CD4-positive, alpha-beta T cell treated with Interferon alpha-2 for 1 hour (primary cell): ENCODE results near the gene PCDHB15.
A peak's percentile ranks its signal among the peaks of the same experiment; 100 is the strongest.
"Not testable (repeated sequence)": the region's sequence is repeated elsewhere in the genome, so short reads cannot be mapped to it uniquely, and the experiment has no call there.

Source experiments
- DNase-seq, 2 donors: peaks; one replicate each; pipeline ENCODE4 v3.0.0-alpha.2; 2020 to 2022

The PCDHB15 gene

DNA sequence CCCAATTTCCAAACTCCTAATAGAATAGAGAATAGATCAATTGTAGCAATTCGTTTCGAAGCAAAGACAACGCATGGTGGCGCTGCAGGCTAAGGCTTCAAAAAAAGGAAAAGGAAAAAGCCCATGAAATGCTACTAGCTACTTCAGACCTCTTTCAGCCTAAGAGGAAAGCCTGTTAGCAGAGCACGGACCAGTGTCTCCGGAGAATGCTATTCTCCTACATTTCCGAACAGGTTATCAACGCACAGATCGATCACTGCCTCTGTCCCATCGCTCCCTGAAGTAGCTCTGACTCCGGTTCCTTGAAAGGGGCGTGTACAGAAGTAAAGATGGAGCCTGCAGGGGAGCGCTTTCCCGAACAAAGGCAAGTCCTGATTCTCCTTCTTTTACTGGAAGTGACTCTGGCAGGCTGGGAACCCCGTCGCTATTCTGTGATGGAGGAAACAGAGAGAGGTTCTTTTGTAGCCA lies at the start of gene PCDHB15:
Gene PCDHB15 (plus strand): TSS at position 146 of the 468 bp plus-strand sequence. CDS start 184 bp downstream, at position 330.
- peak in 1 of 2 donors; percentile 15 for DNase-seq

GRCh38 chr5:141196363-141196762 lies 48.8 kb upstream of the PCDHB15 start:
- DNase-seq: no peak

DNA sequence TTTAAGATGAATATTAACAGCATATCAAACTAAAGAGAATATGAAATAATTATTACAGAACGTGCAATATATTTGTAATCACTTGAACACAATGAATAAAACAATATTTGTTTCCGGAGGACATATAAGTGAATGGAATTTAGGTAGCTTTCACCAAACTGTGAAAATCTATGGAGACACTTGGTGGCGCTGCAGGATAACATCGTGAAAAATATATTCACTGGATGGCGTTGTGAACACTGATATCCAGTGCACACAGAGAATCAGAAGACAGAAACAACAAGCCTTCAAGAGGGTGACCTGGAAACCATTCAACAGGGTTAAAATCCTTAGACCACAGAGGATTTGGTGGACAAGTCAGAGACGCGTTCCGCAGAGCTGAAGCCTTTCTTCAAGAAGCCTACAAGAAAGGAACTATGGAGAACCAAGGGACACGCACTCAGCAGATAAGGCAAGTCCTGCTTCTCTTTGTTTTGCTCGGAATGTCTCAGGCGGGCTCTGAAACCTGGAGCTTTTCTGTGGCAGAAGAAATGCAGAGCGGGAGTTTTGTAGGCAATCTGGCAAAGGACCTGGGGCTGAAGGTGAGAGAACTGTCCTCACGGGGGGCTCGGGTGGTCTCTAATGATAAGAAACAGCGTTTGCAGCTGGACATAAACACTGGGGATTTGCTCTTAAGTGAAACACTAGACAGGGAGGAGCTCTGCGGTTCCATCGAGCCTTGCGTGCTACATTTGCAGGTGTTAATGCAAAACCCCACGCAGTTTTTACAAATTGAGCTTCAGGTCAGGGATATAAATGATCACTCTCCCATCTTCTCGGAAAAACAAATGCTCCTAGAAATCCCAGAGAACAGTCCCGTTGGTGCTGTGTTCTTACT lies 45.6 kb upstream of the PCDHB15 start, which contains the start of gene PCDHB11:
Gene PCDHB11 (plus strand): TSS at position 269 of the 877 bp plus-strand sequence. CDS start 148 bp downstream, at position 417.
- DNase-seq: no peak

DNA sequence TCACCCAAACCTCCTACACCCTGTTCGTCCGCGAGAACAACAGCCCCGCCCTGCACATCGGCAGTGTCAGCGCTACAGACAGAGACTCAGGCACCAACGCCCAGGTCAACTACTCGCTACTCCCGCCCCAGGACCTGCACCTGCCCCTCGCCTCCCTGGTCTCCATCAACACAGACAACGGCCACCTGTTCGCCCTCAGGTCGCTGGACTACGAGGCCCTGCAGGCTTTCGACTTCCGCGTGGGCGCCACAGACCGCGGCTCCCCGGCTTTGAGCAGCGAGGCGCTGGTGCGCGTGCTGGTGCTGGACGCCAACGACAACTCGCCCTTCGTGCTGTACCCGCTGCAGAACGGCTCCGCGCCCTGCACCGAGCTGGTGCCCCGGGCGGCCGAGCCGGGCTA lies 44.1 kb upstream of the PCDHB15 start:
- not testable (repeated sequence) for DNase-seq

DNA sequence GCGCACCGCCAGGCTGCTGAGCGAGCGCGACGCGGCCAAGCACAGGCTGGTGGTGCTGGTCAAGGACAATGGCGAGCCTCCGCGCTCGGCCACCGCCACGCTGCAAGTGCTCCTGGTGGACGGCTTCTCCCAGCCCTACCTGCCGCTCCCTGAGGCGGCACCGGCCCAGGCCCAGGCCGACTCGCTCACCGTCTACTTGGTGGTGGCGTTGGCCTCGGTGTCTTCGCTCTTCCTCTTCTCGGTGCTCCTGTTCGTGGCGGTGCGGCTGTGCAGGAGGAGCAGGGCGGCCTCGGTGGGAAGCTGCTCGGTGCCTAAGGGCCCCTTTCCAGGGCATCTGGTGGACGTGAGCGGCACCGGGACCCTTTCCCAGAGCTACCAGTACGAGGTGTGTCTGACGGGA lies 43.5 kb upstream of the PCDHB15 start:
- DNase-seq: not testable (repeated sequence)

DNA sequence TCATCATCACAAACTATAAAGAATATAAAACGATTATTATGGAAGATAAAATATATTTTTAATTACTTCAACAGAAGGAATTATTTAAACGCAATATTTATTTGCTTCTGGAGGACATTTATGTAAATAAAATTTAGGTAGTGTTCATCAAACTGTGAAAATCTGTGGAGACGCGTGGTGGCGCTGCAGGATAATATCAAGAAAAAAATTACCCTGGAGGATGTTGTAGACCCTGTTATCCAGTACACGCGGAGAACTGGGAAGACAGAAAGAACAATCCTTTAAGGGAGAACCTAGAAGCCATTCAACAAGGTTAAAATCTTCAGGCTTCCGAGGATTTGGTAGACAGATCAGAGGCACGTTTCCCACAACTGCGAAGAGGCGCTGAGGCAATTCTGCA lies 36.7 kb upstream of the PCDHB15 start, which contains the start of gene PCDHB12:
Gene PCDHB12 (plus strand): TSS at position 242 of the 400 bp plus-strand sequence. CDS start 189 bp downstream, outside the sequence.
- no peak for DNase-seq

DNA sequence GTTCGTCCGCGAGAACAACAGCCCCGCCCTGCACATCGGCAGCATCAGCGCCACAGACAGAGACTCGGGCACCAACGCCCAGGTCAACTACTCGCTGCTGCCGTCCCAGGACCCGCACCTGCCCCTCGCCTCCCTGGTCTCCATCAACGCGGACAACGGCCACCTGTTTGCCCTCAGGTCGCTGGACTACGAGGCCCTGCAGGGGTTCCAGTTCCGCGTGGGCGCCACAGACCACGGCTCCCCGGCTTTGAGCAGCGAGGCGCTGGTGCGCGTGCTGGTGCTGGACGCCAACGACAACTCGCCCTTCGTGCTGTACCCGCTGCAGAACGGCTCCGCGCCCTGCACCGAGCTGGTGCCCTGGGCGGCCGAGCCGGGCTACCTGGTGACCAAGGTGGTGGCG lies 34.9 kb upstream of the PCDHB15 start:
- DNase-seq: not testable (repeated sequence)

DNA sequence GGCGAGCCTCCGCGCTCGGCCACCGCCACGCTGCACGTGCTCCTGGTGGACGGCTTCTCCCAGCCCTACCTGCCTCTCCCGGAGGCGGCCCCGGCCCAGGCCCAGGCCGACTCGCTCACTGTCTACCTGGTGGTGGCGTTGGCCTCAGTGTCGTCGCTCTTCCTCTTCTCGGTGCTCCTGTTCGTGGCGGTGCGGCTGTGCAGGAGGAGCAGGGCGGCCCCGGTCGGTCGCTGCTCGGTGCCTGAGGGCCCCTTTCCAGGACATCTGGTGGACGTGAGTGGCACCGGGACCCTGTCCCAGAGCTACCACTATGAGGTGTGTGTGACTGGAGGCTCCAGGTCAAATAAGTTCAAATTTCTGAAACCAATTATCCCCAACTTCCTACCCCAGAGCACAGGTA lies 34.3 kb upstream of the PCDHB15 start:
- not testable (repeated sequence) for DNase-seq

DNA sequence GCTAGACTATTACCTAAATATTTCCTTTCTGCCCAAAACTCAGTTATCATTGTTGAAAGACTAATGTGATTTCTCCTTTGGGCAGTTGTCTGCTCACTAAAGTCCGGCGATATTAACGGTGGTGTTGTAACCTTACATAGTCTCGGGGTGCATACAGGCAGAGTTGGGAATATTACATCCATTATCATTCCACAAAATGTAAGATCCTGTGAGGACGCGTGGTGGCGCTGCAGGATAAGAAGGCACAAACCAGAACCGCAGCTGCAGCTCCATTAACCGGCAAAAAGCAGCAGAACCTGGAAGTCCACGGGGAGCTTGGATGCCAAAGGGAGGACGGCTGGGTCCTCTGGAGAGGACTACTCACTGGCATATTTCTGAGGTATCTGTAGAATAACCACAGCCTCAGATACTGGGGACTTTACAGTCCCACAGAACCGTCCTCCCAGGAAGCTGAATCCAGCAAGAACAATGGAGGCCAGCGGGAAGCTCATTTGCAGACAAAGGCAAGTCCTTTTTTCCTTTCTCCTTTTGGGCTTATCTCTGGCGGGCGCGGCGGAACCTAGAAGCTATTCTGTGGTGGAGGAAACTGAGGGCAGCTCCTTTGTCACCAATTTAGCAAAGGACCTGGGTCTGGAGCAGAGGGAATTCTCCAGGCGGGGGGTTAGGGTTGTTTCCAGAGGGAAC lies 31.4 kb upstream of the PCDHB15 start, which contains the start of gene PCDHB13:
Gene PCDHB13 (plus strand): TSS at position 264 of the 684 bp plus-strand sequence. CDS start 205 bp downstream, at position 469.
- DNase-seq: peak in 1 of 2 donors; percentile 24

GRCh38 chr5:141214583-141214982 lies 30.6 kb upstream of the PCDHB15 start:
- not testable (repeated sequence) for DNase-seq

GRCh38 chr5:141215504-141215903 lies 29.7 kb upstream of the PCDHB15 start:
- not testable (repeated sequence) for DNase-seq

DNA sequence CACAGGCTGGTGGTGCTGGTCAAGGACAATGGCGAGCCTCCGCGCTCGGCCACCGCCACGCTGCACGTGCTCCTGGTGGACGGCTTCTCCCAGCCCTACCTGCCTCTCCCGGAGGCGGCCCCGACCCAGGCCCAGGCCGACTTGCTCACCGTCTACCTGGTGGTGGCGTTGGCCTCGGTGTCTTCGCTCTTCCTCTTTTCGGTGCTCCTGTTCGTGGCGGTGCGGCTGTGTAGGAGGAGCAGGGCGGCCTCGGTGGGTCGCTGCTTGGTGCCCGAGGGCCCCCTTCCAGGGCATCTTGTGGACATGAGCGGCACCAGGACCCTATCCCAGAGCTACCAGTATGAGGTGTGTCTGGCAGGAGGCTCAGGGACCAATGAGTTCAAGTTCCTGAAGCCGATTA lies 29.2 kb upstream of the PCDHB15 start:
- not testable (repeated sequence) for DNase-seq

DNA sequence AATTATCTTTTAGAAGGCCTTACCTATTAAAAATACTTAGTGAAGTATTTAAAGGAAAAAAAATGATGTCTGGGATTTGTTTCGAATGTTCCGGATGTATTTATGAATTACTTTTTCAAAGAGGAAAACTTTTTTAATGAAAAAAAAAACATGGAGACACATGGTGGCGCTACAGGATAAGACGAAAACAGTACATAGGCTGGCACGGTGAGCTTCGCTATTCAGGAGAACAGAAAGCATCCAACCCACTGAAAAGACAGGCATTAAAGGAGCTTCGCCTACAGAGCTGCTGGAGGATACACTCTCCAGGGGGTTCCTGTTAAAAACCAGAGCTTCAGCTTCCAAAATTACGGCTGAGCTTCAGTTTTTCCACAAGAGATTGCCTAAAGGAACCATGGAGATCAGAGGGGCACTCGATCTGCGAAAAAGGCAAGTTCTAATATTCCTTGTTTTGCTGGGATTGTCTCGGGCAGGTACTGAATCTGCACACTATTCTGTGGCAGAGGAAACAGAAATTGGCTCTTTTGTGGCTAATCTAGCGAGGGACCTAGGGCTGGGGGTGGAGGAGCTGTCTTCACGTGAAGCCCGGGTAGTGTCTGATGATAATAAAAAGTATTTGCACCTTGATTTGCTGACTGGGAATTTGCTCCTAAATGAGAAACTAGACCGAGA lies 21.9 kb upstream of the PCDHB15 start, which contains the start of gene PCDHB14:
Gene PCDHB14 (plus strand): TSS at position 232 of the 672 bp plus-strand sequence. CDS start 163 bp downstream, at position 395.
- peak in 1 of 2 donors; percentile 3 for DNase-seq

GRCh38 chr5:141224844-141225243 lies 20.4 kb upstream of the PCDHB15 start:
- DNase-seq: not testable (repeated sequence)

DNA sequence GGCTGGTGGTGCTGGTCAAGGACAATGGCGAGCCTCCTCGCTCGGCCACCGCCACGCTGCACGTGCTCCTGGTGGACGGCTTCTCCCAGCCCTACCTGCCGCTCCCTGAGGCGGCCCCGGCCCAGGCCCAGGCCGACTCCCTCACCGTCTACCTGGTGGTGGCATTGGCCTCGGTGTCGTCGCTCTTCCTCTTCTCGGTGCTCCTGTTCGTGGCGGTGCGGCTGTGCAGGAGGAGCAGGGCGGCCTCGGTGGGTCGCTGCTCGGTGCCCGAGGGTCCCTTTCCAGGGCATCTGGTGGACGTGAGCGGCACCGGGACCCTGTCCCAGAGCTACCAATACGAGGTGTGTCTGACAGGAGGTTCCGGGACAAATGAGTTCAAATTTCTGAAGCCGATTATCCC lies 19.8 kb upstream of the PCDHB15 start:
- DNase-seq: not testable (repeated sequence)

- DNase-seq: no peak
Observed at GRCh38 chr5:141234109-141234667, 11.0 kb upstream of the PCDHB15 start.

DNA sequence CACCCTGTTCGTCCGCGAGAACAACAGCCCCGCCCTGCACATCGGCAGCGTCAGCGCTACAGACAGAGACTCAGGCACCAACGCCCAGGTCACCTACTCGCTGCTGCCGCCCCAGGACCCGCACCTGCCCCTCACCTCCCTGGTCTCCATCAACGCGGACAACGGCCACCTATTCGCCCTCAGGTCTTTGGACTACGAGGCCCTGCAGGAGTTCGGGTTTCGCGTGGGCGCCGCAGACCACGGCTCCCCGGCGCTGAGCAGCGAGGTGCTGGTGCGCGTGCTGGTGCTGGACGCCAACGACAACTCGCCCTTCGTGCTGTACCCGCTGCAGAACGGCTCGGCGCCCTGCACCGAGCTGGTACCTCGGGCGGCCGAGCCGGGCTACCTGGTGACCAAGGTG lies 9.3 kb upstream of the PCDHB15 start:
- DNase-seq: not testable (repeated sequence)

- no peak for DNase-seq
Observed at GRCh38 chr5:141236516-141237313, 8.5 kb upstream of the PCDHB15 start.

GRCh38 chr5:141241496-141241895 lies 3.7 kb upstream of the PCDHB15 start:
- DNase-seq: no peak

- DNase-seq: not testable (repeated sequence)
Observed at GRCh38 chr5:141246971-141247370, 1.8 kb downstream of the PCDHB15 start.

- not testable (repeated sequence) for DNase-seq
Observed at GRCh38 chr5:141247434-141247833, 2.2 kb downstream of the PCDHB15 start.
